ENCODE measurements around the gene ADGRL3.

Gene ADGRL3

DNA sequence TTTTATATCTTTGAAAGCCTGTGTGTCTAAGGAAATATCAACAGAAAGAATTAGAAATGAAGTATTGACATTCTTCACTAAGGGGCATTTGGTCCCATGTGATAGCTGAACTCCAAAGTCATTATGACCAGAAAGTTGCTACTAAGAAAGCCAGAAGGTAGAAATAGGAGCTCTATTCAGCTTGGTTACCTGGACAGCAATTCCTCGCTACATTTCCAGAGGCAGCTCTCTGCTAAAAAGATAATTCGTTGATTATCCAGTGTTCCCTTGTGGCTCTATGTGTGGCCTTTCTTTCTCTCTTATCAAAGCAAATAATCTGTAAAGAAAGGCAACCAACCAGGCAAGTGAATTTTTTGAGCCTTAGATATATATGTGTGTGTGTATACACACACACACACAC lies 341.3 kb downstream of the ADGRL3 start:
- H3K79me2 ChIP-seq (ENCODE audit: insufficient read depth, low read length), result no peaks in the 10 kb centered on the region
- TF ChIP-seq, protein P1, sequence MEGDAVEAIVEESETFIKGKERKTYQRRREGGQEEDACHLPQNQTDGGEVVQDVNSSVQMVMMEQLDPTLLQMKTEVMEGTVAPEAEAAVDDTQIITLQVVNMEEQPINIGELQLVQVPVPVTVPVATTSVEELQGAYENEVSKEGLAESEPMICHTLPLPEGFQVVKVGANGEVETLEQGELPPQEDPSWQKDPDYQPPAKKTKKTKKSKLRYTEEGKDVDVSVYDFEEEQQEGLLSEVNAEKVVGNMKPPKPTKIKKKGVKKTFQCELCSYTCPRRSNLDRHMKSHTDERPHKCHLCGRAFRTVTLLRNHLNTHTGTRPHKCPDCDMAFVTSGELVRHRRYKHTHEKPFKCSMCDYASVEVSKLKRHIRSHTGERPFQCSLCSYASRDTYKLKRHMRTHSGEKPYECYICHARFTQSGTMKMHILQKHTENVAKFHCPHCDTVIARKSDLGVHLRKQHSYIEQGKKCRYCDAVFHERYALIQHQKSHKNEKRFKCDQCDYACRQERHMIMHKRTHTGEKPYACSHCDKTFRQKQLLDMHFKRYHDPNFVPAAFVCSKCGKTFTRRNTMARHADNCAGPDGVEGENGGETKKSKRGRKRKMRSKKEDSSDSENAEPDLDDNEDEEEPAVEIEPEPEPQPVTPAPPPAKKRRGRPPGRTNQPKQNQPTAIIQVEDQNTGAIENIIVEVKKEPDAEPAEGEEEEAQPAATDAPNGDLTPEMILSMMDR (IDR thresholded peaks at IDR 0.05; ENCODE audit: borderline replicate concordance, extremely low read depth, low read length, poor library complexity, severe bottlenecking), result no peak
- no peak for TF ChIP-seq EZH2 (IDR thresholded peaks at IDR 0.05; ENCODE audit: borderline replicate concordance, low read depth, low read length, severe bottlenecking)
- no peaks in the 10 kb centered on the region for H3K36me3 ChIP-seq (ENCODE audit: insufficient read depth, low read length)
- no peak overlapping the region for H3K4me3 ChIP-seq (ENCODE audit: low read depth in 1 of 2, low read length in 2 of 2)
- no peaks in the 10 kb centered on the region for H3K9me3 ChIP-seq (ENCODE audit: insufficient read depth, low read length, severe bottlenecking)
- ATAC-seq (ENCODE audit: insufficient read depth, low read depth) (no peak), DNase-seq (no peak)
- no peak overlapping the region for H3K9ac ChIP-seq (ENCODE audit: low read depth, low read length)
- H4K20me1 ChIP-seq (ENCODE audit: insufficient read depth, low read length), result no peaks in the 10 kb centered on the region
- no peak overlapping the region for H3K4me2 ChIP-seq (ENCODE audit: insufficient read depth, low read length)
- H3K27me3 ChIP-seq (ENCODE audit: insufficient read depth, low read length, poor library complexity), result no peaks in the 10 kb centered on the region
- H3K4me1 ChIP-seq (ENCODE audit: insufficient read depth, low read length), result no peaks in the 10 kb centered on the region
- H3K27ac ChIP-seq (ENCODE audit: low read length), result no peak overlapping the region
- no peak overlapping the region for H2AFZ ChIP-seq (ENCODE audit: low read depth, low read length)

DNA sequence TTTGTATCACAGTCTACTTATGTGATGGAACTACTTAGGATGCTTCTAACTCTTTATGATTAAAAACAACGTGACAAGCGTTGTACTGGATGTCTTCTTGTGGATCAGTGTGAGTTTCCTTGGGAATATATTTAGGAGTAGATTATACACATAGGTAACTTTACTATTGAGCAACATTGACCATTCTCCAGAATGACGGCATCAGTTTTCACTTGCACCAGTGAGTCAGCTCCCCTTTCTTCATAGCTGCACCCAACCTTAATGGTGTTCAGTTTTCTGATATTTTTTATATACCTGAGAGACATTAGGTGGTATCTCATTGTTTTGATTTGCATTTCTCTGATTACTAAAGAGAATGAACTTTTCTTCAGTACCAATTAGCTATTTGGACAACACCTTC lies 343.9 kb downstream of the ADGRL3 start:
- H3K4me3 ChIP-seq (ENCODE audit: low read depth in 1 of 2, low read length in 2 of 2), result no peak overlapping the region
- no peaks in the 10 kb centered on the region for H3K27me3 ChIP-seq (ENCODE audit: insufficient read depth, low read length, poor library complexity)
- H3K36me3 ChIP-seq (ENCODE audit: insufficient read depth, low read length), result no peaks in the 10 kb centered on the region
- no peak overlapping the region for H3K27ac ChIP-seq (ENCODE audit: low read length)
- ATAC-seq (ENCODE audit: insufficient read depth, low read depth) (no peak), DNase-seq (no peak)
- H2AFZ ChIP-seq (ENCODE audit: low read depth, low read length), result no peak overlapping the region
- no peak overlapping the region for H3K9ac ChIP-seq (ENCODE audit: low read depth, low read length)
- no peaks in the 10 kb centered on the region for H3K9me3 ChIP-seq (ENCODE audit: insufficient read depth, low read length, severe bottlenecking)
- no peaks in the 10 kb centered on the region for H4K20me1 ChIP-seq (ENCODE audit: insufficient read depth, low read length)
- H3K4me1 ChIP-seq (ENCODE audit: insufficient read depth, low read length), result no peaks in the 10 kb centered on the region
- H3K79me2 ChIP-seq (ENCODE audit: insufficient read depth, low read length), result no peaks in the 10 kb centered on the region
- TF ChIP-seq, protein P1 (IDR thresholded peaks at IDR 0.05; ENCODE audit: borderline replicate concordance, extremely low read depth, low read length, poor library complexity, severe bottlenecking), result no peak
- TF ChIP-seq EZH2 (IDR thresholded peaks at IDR 0.05; ENCODE audit: borderline replicate concordance, low read depth, low read length, severe bottlenecking), result no peak
- no peak overlapping the region for H3K4me2 ChIP-seq (ENCODE audit: insufficient read depth, low read length)

DNA sequence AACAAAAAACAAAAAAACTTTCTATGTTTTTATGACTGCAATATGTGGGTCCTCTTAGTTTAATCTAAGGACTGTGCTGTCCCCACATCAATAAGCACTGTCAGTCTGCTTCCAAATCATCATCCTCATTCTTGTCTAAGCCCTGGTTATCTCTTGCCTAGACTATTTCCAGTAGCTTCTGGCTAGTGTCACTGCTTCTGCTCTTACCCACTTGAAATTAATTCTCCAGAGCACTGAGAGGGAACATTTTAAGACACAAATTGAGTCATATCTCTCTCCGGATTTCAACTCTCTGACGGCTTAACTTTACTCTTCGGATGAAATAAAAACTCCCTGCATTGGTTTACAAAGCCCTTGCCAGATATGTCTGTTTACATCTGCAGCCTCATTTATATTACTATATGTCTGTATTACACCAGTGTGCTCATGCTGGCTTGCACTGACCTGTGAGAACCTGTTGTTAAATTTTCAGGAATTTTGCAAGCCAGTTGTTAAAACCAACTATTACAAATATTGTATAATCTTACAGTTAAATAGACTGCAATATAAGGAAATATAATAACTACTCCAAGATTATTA lies 345.9 kb downstream of the ADGRL3 start:
- Histone ChIP-seq H3K9ac (ENCODE audit: low read depth, low read length) (no peak overlapping the region), H4K20me1 (ENCODE audit: insufficient read depth, low read length) (no peaks in the 10 kb centered on the region), H3K4me1 (ENCODE audit: insufficient read depth, low read length) (no peaks in the 10 kb centered on the region), H3K27ac (ENCODE audit: low read length) (no peak overlapping the region), H3K36me3 (ENCODE audit: insufficient read depth, low read length) (no peaks in the 10 kb centered on the region), H3K79me2 (ENCODE audit: insufficient read depth, low read length) (no peaks in the 10 kb centered on the region), H3K4me2 (ENCODE audit: insufficient read depth, low read length) (no peak overlapping the region), H3K27me3 (ENCODE audit: insufficient read depth, low read length, poor library complexity) (no peaks in the 10 kb centered on the region), H2AFZ (ENCODE audit: low read depth, low read length) (no peak overlapping the region), H3K4me3 (ENCODE audit: low read depth in 1 of 2, low read length in 2 of 2) (no peak overlapping the region), H3K9me3 (ENCODE audit: insufficient read depth, low read length, severe bottlenecking) (no peaks in the 10 kb centered on the region)
- ATAC-seq (ENCODE audit: insufficient read depth, low read depth) (no peak), DNase-seq (no peak)
- TF ChIP-seq EZH2 (IDR thresholded peaks at IDR 0.05; ENCODE audit: borderline replicate concordance, low read depth, low read length, severe bottlenecking), result no peak
- TF ChIP-seq, protein P1 (IDR thresholded peaks at IDR 0.05; ENCODE audit: borderline replicate concordance, extremely low read depth, low read length, poor library complexity, severe bottlenecking), result no peak

DNA sequence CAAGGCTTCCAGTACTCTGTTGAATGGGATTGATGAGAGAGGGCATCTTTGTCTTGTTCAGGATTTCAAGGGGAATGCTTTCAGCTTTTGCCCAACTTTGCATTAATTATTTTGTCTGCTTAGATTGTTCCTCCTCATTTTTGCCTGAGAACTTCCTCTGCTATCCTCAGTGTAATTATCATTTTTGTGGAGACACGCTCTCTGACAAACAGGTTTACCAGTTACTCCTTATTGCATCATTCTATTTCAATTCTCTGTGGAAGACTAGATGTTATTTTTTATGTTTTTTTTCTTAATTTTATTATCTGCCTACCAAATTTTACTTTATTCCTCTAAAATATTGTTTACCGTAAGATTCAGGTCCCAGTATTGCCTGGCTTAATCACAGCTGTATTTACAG lies 349.2 kb downstream of the ADGRL3 start:
- H4K20me1 ChIP-seq (ENCODE audit: insufficient read depth, low read length), result no peaks in the 10 kb centered on the region
- H3K9ac ChIP-seq (ENCODE audit: low read depth, low read length), result no peak overlapping the region
- H3K79me2 ChIP-seq (ENCODE audit: insufficient read depth, low read length), result no peaks in the 10 kb centered on the region
- no peak overlapping the region for H2AFZ ChIP-seq (ENCODE audit: low read depth, low read length)
- H3K27ac ChIP-seq (ENCODE audit: low read length), result no peak overlapping the region
- no peaks in the 10 kb centered on the region for H3K27me3 ChIP-seq (ENCODE audit: insufficient read depth, low read length, poor library complexity)
- H3K9me3 ChIP-seq (ENCODE audit: insufficient read depth, low read length, severe bottlenecking), result no peaks in the 10 kb centered on the region
- H3K4me1 ChIP-seq (ENCODE audit: insufficient read depth, low read length), result no peaks in the 10 kb centered on the region
- DNase-seq, result no peak
- no peak overlapping the region for H3K4me2 ChIP-seq (ENCODE audit: insufficient read depth, low read length)
- no peak overlapping the region for H3K4me3 ChIP-seq (ENCODE audit: low read depth in 1 of 2, low read length in 2 of 2)
- H3K36me3 ChIP-seq (ENCODE audit: insufficient read depth, low read length), result no peaks in the 10 kb centered on the region
- TF ChIP-seq, protein P1 (IDR thresholded peaks at IDR 0.05; ENCODE audit: borderline replicate concordance, extremely low read depth, low read length, poor library complexity, severe bottlenecking), result no peak
- TF ChIP-seq EZH2 (IDR thresholded peaks at IDR 0.05; ENCODE audit: borderline replicate concordance, low read depth, low read length, severe bottlenecking), result no peak
- no peak for ATAC-seq (ENCODE audit: insufficient read depth, low read depth)
